ENCODE data around the gene NDUFS1.
A peak's percentile ranks its signal among the peaks of the same experiment; 100 is the strongest.
"Not testable (repeated sequence)": the region's sequence is repeated elsewhere in the genome, so short reads cannot be mapped to it uniquely, and the experiment has no call there.

Gene NDUFS1

GRCh38 chr2:206092297-206092696 is 66.9 kb downstream of the NDUFS1 start:
- no peaks in the 10 kb centered on the region for H3K9me3 Mint-ChIP-seq
- ATAC-seq, result no peak
- DNase-seq, result no peak

GRCh38 chr2:206088248-206088647 is 71.0 kb downstream of the NDUFS1 start:
- ATAC-seq (no peak), DNase-seq (no peak)
- peak overlapping the region in 1 of 2 donors; percentile 37 for H3K4me3 Mint-ChIP-seq
- H3K27ac Mint-ChIP-seq, result no peak overlapping the region
- no peaks in the 10 kb centered on the region for H3K9me3 Mint-ChIP-seq
- H3K27me3 Mint-ChIP-seq, result no peaks in the 10 kb centered on the region
- H3K4me1 Mint-ChIP-seq, result peaks cover 33% of the 10 kb centered on the region

More at GRCh38 chr2:206092297-206092696, 66.9 kb downstream of the NDUFS1 start:
- H3K4me1 Mint-ChIP-seq, result peaks cover 17% of the 10 kb centered on the region
- no peak overlapping the region for H3K27ac Mint-ChIP-seq
- no peak overlapping the region for H3K4me3 Mint-ChIP-seq
- no peaks in the 10 kb centered on the region for H3K27me3 Mint-ChIP-seq

GRCh38 chr2:206086716-206087350 is 72.4 kb downstream of the NDUFS1 start:
- peak overlapping the region; percentile 83 to 99 for H3K4me3 Mint-ChIP-seq
- peak overlapping the region; percentile 87 to 92 for H3K27ac Mint-ChIP-seq
- no peak for DNase-seq
- ATAC-seq, result no peak
- peaks cover 30% of the 10 kb centered on the region for H3K4me1 Mint-ChIP-seq
- H3K27me3 Mint-ChIP-seq, result no peaks in the 10 kb centered on the region
- no peaks in the 10 kb centered on the region for H3K9me3 Mint-ChIP-seq

GRCh38 chr2:206085742-206086445 is 73.3 kb downstream of the NDUFS1 start, which contains the start of gene INO80D:
Gene INO80D, minus strand, starts transcription at chr2:206086174. Its CDS starts 23,158 bp downstream, at chr2:206063016.
- ATAC-seq (peak; percentile 95), DNase-seq (peak; percentile 82 to 87)
- H3K27ac Mint-ChIP-seq, result peak within 1 kb of the TSS; percentile 100
- no peaks in the 10 kb centered on the region for H3K9me3 Mint-ChIP-seq
- peaks cover 34% of the 10 kb centered on the region for H3K4me1 Mint-ChIP-seq
- H3K4me3 Mint-ChIP-seq, result peak within 1 kb of the TSS; percentile 99
- H3K27me3 Mint-ChIP-seq, result no peaks in the 10 kb centered on the region

- Mint-ChIP-seq H3K27me3 (no peaks in the 10 kb centered on the region), H3K4me1 (peaks cover 35% of the 10 kb centered on the region), H3K9me3 (no peaks in the 10 kb centered on the region), H3K4me3 (peak overlapping the region; percentile 99), H3K27ac (peak overlapping the region; percentile 100)
- DNase-seq (peak; percentile 58 to 64), ATAC-seq (peak; percentile 52)
Measured at GRCh38 chr2:206084870-206085741, 74.1 kb downstream of the NDUFS1 start.

GRCh38 chr2:206084439-206084869 is 74.8 kb downstream of the NDUFS1 start:
- H3K4me1 Mint-ChIP-seq, result peaks cover 42% of the 10 kb centered on the region
- ATAC-seq, result no peak
- peak overlapping the region; percentile 99 for H3K27ac Mint-ChIP-seq
- H3K4me3 Mint-ChIP-seq, result peak overlapping the region; percentile 97 to 99
- H3K9me3 Mint-ChIP-seq, result no peaks in the 10 kb centered on the region
- peak; percentile 20 to 33 for DNase-seq
- H3K27me3 Mint-ChIP-seq, result no peaks in the 10 kb centered on the region

- Mint-ChIP-seq H3K27ac (peak overlapping the region; percentile 99), H3K9me3 (no peaks in the 10 kb centered on the region), H3K27me3 (no peaks in the 10 kb centered on the region), H3K4me3 (peak overlapping the region; percentile 97 to 99), H3K4me1 (peaks cover 46% of the 10 kb centered on the region)
- ATAC-seq, result peak; percentile 19
- DNase-seq, result peak; percentile 30
Measured at GRCh38 chr2:206083602-206084438, 75.4 kb downstream of the NDUFS1 start.

GRCh38 chr2:206082298-206082843 is 76.9 kb downstream of the NDUFS1 start:
- no peak overlapping the region for H3K4me3 Mint-ChIP-seq
- no peak overlapping the region for H3K27ac Mint-ChIP-seq
- peaks cover 58% of the 10 kb centered on the region for H3K4me1 Mint-ChIP-seq
- H3K9me3 Mint-ChIP-seq, result no peaks in the 10 kb centered on the region
- ATAC-seq (no peak), DNase-seq (no peak)
- no peaks in the 10 kb centered on the region for H3K27me3 Mint-ChIP-seq

GRCh38 chr2:206080927-206081326 is 78.3 kb downstream of the NDUFS1 start:
- H3K27ac Mint-ChIP-seq, result no peak overlapping the region
- no peak overlapping the region for H3K4me3 Mint-ChIP-seq
- H3K4me1 Mint-ChIP-seq, result peaks cover 49% of the 10 kb centered on the region
- ATAC-seq (no peak), DNase-seq (no peak)
- H3K27me3 Mint-ChIP-seq, result no peaks in the 10 kb centered on the region
- H3K9me3 Mint-ChIP-seq, result no peaks in the 10 kb centered on the region

GRCh38 chr2:206079699-206080465 is 79.4 kb downstream of the NDUFS1 start:
- ATAC-seq, result no peak
- no peak overlapping the region for H3K4me3 Mint-ChIP-seq
- no peak for DNase-seq
- H3K9me3 Mint-ChIP-seq, result no peaks in the 10 kb centered on the region
- H3K4me1 Mint-ChIP-seq, result peaks cover 49% of the 10 kb centered on the region
- peak overlapping the region in 1 of 2 donors; percentile 9 for H3K27ac Mint-ChIP-seq
- no peaks in the 10 kb centered on the region for H3K27me3 Mint-ChIP-seq

- not testable (repeated sequence) for ATAC-seq, DNase-seq, H3K27ac Mint-ChIP-seq, H3K27me3 Mint-ChIP-seq, H3K9me3 Mint-ChIP-seq, H3K4me3 Mint-ChIP-seq
- H3K4me1 Mint-ChIP-seq, result peaks cover 39% of the 10 kb centered on the region
Measured at GRCh38 chr2:206077879-206078278, 81.4 kb downstream of the NDUFS1 start.

GRCh38 chr2:206075113-206075512 is 84.1 kb downstream of the NDUFS1 start:
- Mint-ChIP-seq H3K27me3 (no peaks in the 10 kb centered on the region), H3K4me1 (peaks cover 44% of the 10 kb centered on the region), H3K27ac (peak overlapping the region in 1 of 2 donors; percentile 76), H3K4me3 (no peak overlapping the region), H3K9me3 (no peaks in the 10 kb centered on the region)
- DNase-seq (no peak), ATAC-seq (no peak)

GRCh38 chr2:206071807-206072206 is 87.4 kb downstream of the NDUFS1 start:
- peak overlapping the region in 1 of 2 donors; percentile 55 for H3K27ac Mint-ChIP-seq
- no peak for ATAC-seq
- no peaks in the 10 kb centered on the region for H3K27me3 Mint-ChIP-seq
- H3K4me1 Mint-ChIP-seq, result peaks cover 26% of the 10 kb centered on the region
- no peak for DNase-seq
- no peaks in the 10 kb centered on the region for H3K9me3 Mint-ChIP-seq
- H3K4me3 Mint-ChIP-seq, result no peak overlapping the region

- DNase-seq (no peak), ATAC-seq (no peak)
- no peak overlapping the region for H3K27ac Mint-ChIP-seq
- no peaks in the 10 kb centered on the region for H3K27me3 Mint-ChIP-seq
- peaks cover 39% of the 10 kb centered on the region for H3K4me1 Mint-ChIP-seq
- no peak overlapping the region for H3K4me3 Mint-ChIP-seq
- H3K9me3 Mint-ChIP-seq, result no peaks in the 10 kb centered on the region
Measured at GRCh38 chr2:206069417-206069816, 89.8 kb downstream of the NDUFS1 start.
